ENCODE results near the gene TPRKB. TPM values are rescaled to one million over a fixed set of nuclear protein-coding genes. Genes with fewer than 3 reads are reported as not detected.

Gene TPRKB
- total RNA-seq, 1 experiment from 2014 or later = 44.7 TPM

DNA sequence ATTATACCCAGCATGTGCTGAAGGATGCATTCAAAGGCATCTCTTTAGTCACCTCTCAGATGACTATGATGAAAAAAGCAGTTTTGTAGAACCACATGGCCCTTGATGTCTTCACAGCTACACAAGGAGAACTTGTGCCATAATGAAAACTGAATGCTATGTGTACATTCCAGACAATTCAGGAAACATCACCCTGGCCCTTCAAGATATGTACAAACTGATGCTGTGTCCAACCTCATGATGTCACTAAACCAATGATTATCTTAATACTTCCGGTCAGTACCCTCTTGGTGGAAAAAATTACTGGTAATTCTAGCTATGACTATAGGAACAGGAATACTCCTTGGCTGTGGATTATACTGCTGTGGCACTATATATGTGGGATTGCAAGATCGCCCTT lies 22.8 kb upstream of the TPRKB start:
- no peaks in the 10 kb centered on the region for H3K27me3 ChIP-seq (ENCODE audit: insufficient read depth, low read length)
- WGBS (ENCODE audit: extremely low coverage, insufficient read length, low lambda C conversion rate) = no CpG with 5 or more reads among the region's 2 CpGs
- Mint-ChIP-seq H3K27me3 (ENCODE audit: low read depth) (no peaks in the 10 kb centered on the region; the same call in 1 of the 2 replicates), H3K27ac (no peak overlapping the region), H3K36me3 (ENCODE audit: insufficient read depth in 1 of 3, low read depth in 3 of 3) (peaks cover 28 to 77% (median 52%) of the 10 kb centered on the region in 3 experiments), H3K4me1 (no peaks in the 10 kb centered on the region), H3K9me3 (peaks cover 3 to 15% of the 10 kb centered on the region in 2 experiments), H3K4me3 (no peak overlapping the region)
- H3K79me2 ChIP-seq (ENCODE audit: insufficient read depth, low read length) = no peaks in the 10 kb centered on the region
- no peak overlapping the region for H3K23ac ChIP-seq (ENCODE audit: insufficient read length, low read depth, low read length)
- H2BK5ac ChIP-seq (ENCODE audit: insufficient read length, low read length) = no peak overlapping the region
- H4K20me1 ChIP-seq (ENCODE audit: control insufficient read depth, insufficient read depth, insufficient read length) = no peaks in the 10 kb centered on the region
- no peaks in the 10 kb centered on the region for H3K79me1 ChIP-seq (ENCODE audit: insufficient read depth, low read depth, low read length, poor library complexity, severe bottlenecking)
- H2BK120ac ChIP-seq (ENCODE audit: low read depth, low read length, poor library complexity, severe bottlenecking) = no peak overlapping the region
- peaks cover 10% of the 10 kb centered on the region for H3K9me3 ChIP-seq (ENCODE audit: control insufficient read depth, low read depth, low read length)
- H2AFZ ChIP-seq (ENCODE audit: low read length) = no peak overlapping the region
- no peaks in the 10 kb centered on the region for H3K23me2 ChIP-seq (ENCODE audit: insufficient read length, low read depth, low read length, poor library complexity, severe bottlenecking)
- H3K9ac ChIP-seq (ENCODE audit: extremely low read depth, insufficient read length, low read length) = no peak overlapping the region
- no peak overlapping the region for H4K8ac ChIP-seq (replicated peaks; ENCODE audit: insufficient read length, low read depth, low read length)
- TF ChIP-seq, protein P1, sequence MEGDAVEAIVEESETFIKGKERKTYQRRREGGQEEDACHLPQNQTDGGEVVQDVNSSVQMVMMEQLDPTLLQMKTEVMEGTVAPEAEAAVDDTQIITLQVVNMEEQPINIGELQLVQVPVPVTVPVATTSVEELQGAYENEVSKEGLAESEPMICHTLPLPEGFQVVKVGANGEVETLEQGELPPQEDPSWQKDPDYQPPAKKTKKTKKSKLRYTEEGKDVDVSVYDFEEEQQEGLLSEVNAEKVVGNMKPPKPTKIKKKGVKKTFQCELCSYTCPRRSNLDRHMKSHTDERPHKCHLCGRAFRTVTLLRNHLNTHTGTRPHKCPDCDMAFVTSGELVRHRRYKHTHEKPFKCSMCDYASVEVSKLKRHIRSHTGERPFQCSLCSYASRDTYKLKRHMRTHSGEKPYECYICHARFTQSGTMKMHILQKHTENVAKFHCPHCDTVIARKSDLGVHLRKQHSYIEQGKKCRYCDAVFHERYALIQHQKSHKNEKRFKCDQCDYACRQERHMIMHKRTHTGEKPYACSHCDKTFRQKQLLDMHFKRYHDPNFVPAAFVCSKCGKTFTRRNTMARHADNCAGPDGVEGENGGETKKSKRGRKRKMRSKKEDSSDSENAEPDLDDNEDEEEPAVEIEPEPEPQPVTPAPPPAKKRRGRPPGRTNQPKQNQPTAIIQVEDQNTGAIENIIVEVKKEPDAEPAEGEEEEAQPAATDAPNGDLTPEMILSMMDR (conservative IDR thresholded peaks at IDR 0.05) = no peak
- H2BK20ac ChIP-seq (ENCODE audit: low read depth, low read length, poor library complexity, severe bottlenecking) = no peak overlapping the region
- H3K56ac ChIP-seq (ENCODE audit: insufficient read length, low read depth, low read length) = no peak overlapping the region
- no peak overlapping the region for H4K5ac ChIP-seq (ENCODE audit: insufficient read length, low read depth, low read length)
- H4K91ac ChIP-seq (ENCODE audit: insufficient read length, low read depth, low read length) = no peak overlapping the region
- no peak for DNase-seq
- no peak overlapping the region for H2AK5ac ChIP-seq (ENCODE audit: insufficient read length, low read length)
- no peak overlapping the region for H3K4me2 ChIP-seq (ENCODE audit: insufficient read depth, insufficient read length, low read length)
- H3K18ac ChIP-seq (ENCODE audit: insufficient read length, low read depth, low read length) = no peak overlapping the region
- H3K4me1 ChIP-seq (ENCODE audit: insufficient read depth, low read length) = no peaks in the 10 kb centered on the region
- no peak overlapping the region for H3T11ph ChIP-seq (ENCODE audit: low read length)
- no peak overlapping the region for H2BK15ac ChIP-seq (ENCODE audit: low read depth, low read length)
- H2BK12ac ChIP-seq (ENCODE audit: insufficient read length, low read depth, low read length) = no peak overlapping the region
- H3K27ac ChIP-seq (ENCODE audit: insufficient read length, low read depth, low read length) = no peak overlapping the region
- H3K14ac ChIP-seq (ENCODE audit: insufficient read depth, low read length) = no peak overlapping the region
- H3K4ac ChIP-seq (ENCODE audit: low read depth, low read length) = no peak overlapping the region

Measured in H9 (cell line).